ENCODE results near the gene NCKAP5.
"Not testable (repeated sequence)": the region's sequence is repeated elsewhere in the genome, so short reads cannot be mapped to it uniquely, and the experiment has no call there.

The NCKAP5 gene

DNA sequence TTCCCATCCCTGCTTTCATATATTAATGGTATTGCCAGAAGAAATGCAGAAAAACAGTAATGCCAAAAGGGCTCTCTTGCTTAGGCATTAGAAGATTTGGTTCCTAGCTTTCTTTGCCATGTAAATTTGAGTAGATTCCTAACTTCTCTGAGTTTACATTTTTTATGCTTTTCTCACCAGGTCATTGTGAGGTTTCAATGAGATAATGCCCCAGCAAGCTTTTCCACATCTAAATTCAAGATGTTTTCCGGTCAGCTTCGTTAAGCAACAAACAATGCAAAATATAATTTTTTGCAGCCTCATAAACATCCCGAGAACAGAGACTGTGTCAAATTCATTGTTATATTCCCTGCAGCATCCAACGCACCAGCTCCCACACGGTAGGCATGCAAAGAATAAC is 44.9 kb downstream of the NCKAP5 start:
- H3K27ac ChIP-seq (ENCODE audit: insufficient read depth in 1 of 2, low read depth in 1 of 2, low read length in 2 of 2, poor library complexity in 1 of 2, severe bottlenecking in 2 of 2), result no peak overlapping the region
- H3K4me1 ChIP-seq (ENCODE audit: control extremely low read depth in 1 of 4, control insufficient read depth in 4 of 4, insufficient read depth in 4 of 4, low read length in 3 of 4), result no peaks in the 10 kb centered on the region
- no peak overlapping the region for H3K4me3 ChIP-seq (ENCODE audit: control insufficient read depth in 1 of 7, extremely low read depth in 1 of 7, insufficient read depth in 4 of 7, low read depth in 2 of 7, low read length in 6 of 7)
- ChIA-PET CTCF (interaction anchor here (0.7 kb wide), 1 partner anchor 1637 kb away, joined by 3 read pairs; no protein-coding TSS in a partner anchor), POLR2A (no interaction called here)
- no peak for DNase-seq
- H3K27me3 ChIP-seq (replicated peaks in 2 of 5; ENCODE audit: control insufficient read depth in 4 of 5, insufficient read depth in 5 of 5, low read length in 4 of 5), result no peaks in the 10 kb centered on the region
- 55% methylated on average over 5 of the region's 5 CpGs for WGBS (ENCODE audit: insufficient coverage)
- H3K36me3 ChIP-seq (ENCODE audit: control insufficient read depth in 4 of 4, insufficient read depth in 4 of 4, low read length in 3 of 4), result no peaks in the 10 kb centered on the region
- H3K9me3 ChIP-seq (ENCODE audit: control extremely low read depth in 1 of 5, control insufficient read depth in 4 of 5, insufficient read depth in 2 of 5, low read depth in 1 of 5, low read length in 4 of 5), result no peaks in the 10 kb centered on the region

DNA sequence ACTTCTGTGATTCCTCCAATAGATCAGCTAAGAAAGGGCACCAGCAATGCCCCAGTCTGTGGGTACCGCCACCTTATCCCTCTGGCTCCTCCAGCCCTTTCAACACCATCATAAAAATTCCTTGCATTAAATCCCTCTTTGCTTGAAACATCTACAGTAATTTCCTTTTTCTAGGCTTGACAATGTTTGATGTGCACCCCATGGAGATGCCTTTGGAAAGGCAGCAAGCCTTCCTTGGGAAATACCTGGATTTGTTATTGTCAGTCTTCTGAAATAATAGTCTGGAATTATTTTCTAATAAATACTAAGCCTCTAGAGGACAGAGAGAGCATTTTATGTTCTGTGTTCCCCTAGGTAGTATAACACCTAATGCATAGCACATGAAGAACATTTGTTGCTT is 46.1 kb downstream of the NCKAP5 start:
- ChIA-PET POLR2A (no interaction called here), CTCF (no interaction called here)
- H3K27ac ChIP-seq (ENCODE audit: insufficient read depth in 1 of 2, low read depth in 1 of 2, low read length in 2 of 2, poor library complexity in 1 of 2, severe bottlenecking in 2 of 2), result no peak overlapping the region
- WGBS (ENCODE audit: insufficient coverage), result no CpG with 5 or more reads among the region's 1 CpG
- H3K36me3 ChIP-seq (ENCODE audit: control insufficient read depth in 4 of 4, insufficient read depth in 4 of 4, low read length in 3 of 4), result no peaks in the 10 kb centered on the region
- DNase-seq, result no peak
- H3K27me3 ChIP-seq (replicated peaks in 2 of 5; ENCODE audit: control insufficient read depth in 4 of 5, insufficient read depth in 5 of 5, low read length in 4 of 5), result no peaks in the 10 kb centered on the region
- H3K9me3 ChIP-seq (ENCODE audit: control extremely low read depth in 1 of 5, control insufficient read depth in 4 of 5, insufficient read depth in 2 of 5, low read depth in 1 of 5, low read length in 4 of 5), result no peaks in the 10 kb centered on the region
- no peaks in the 10 kb centered on the region for H3K4me1 ChIP-seq (ENCODE audit: control extremely low read depth in 1 of 4, control insufficient read depth in 4 of 4, insufficient read depth in 4 of 4, low read length in 3 of 4)
- no peak overlapping the region for H3K4me3 ChIP-seq (ENCODE audit: control insufficient read depth in 1 of 7, extremely low read depth in 1 of 7, insufficient read depth in 4 of 7, low read depth in 2 of 7, low read length in 6 of 7)

DNA sequence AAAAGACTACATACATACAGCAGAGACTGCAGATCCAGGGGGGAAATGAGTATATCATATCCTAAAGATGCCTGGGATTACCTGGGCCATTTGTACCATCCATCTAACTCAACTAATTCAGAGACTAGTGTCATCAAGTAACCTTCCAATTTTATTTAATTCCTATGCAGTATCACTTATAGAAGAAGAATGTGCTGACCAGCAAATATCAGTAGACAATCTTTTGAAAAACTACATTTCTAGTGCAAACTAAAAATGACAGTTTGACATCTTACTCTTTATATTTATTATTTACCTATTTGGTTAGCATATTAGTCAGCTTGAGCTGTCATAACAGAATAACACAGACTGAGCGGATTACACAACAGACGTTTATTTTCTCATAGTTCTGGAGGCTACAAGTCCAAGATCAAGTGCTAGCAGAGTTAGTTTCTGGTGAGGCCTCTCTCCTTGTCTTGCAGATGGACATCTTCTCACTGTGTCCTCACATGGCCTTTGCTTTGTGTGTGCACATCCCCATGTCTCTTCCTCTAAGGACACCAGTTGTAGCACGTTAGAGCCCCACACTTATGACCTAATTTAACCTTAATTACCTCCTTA is 47.0 kb downstream of the NCKAP5 start:
- Histone ChIP-seq H3K27ac (ENCODE audit: insufficient read depth in 1 of 2, low read depth in 1 of 2, low read length in 2 of 2, poor library complexity in 1 of 2, severe bottlenecking in 2 of 2) (no peak overlapping the region), H3K9me3 (ENCODE audit: control extremely low read depth in 1 of 5, control insufficient read depth in 4 of 5, insufficient read depth in 2 of 5, low read depth in 1 of 5, low read length in 4 of 5) (no peaks in the 10 kb centered on the region)
- CTCF ChIA-PET, result no interaction called here

DNA sequence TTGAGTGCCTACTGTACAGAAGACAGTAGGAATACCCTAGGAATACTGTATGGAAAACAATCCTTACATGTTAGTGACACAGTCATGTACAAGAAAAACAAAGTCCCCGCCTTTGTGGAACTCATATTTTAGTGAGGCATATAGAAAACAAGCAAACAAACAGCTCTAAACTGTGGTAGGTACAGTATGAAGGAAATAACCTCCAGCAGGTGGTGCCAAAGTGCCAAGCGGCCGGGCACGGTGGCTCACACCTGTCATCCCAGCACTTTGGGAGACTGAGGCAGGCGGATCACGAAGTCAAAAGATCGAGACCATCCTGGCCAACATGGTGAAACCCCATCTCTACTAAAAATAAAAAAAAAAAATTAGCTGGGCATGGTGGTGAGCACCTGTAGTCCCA is 48.6 kb downstream of the NCKAP5 start:
- H3K27me3 ChIP-seq (replicated peaks in 2 of 5; ENCODE audit: control insufficient read depth in 4 of 5, insufficient read depth in 5 of 5, low read length in 4 of 5); H3K36me3 ChIP-seq (ENCODE audit: control insufficient read depth in 4 of 4, insufficient read depth in 4 of 4, low read length in 3 of 4); POLR2A ChIA-PET; H3K9me3 ChIP-seq (ENCODE audit: control extremely low read depth in 1 of 5, control insufficient read depth in 4 of 5, insufficient read depth in 2 of 5, low read depth in 1 of 5, low read length in 4 of 5); H3K4me1 ChIP-seq (ENCODE audit: control extremely low read depth in 1 of 4, control insufficient read depth in 4 of 4, insufficient read depth in 4 of 4, low read length in 3 of 4); H3K27ac ChIP-seq (ENCODE audit: insufficient read depth in 1 of 2, low read depth in 1 of 2, low read length in 2 of 2, poor library complexity in 1 of 2, severe bottlenecking in 2 of 2); DNase-seq; H3K4me3 ChIP-seq (ENCODE audit: control insufficient read depth in 1 of 7, extremely low read depth in 1 of 7, insufficient read depth in 4 of 7, low read depth in 2 of 7, low read length in 6 of 7): not testable (repeated sequence)
- 69% methylated on average over 4 of the region's 7 CpGs for WGBS (ENCODE audit: insufficient coverage)
- CTCF ChIA-PET, result interaction anchor here (0.7 kb wide), 1 partner anchor 321 kb away, joined by 3 read pairs; no protein-coding TSS in a partner anchor

More for the DNA sequence above, 47.0 kb downstream of the NCKAP5 start:
- Histone ChIP-seq H3K27me3 (replicated peaks in 2 of 5; ENCODE audit: control insufficient read depth in 4 of 5, insufficient read depth in 5 of 5, low read length in 4 of 5) (no peaks in the 10 kb centered on the region), H3K4me1 (ENCODE audit: control extremely low read depth in 1 of 4, control insufficient read depth in 4 of 4, insufficient read depth in 4 of 4, low read length in 3 of 4) (no peaks in the 10 kb centered on the region), H3K36me3 (ENCODE audit: control insufficient read depth in 4 of 4, insufficient read depth in 4 of 4, low read length in 3 of 4) (no peaks in the 10 kb centered on the region), H3K4me3 (ENCODE audit: control insufficient read depth in 1 of 7, extremely low read depth in 1 of 7, insufficient read depth in 4 of 7, low read depth in 2 of 7, low read length in 6 of 7) (no peak overlapping the region)
- DNase-seq, result no peak
- WGBS (ENCODE audit: insufficient coverage), result 100% methylated on average over 2 of the region's 3 CpGs
- POLR2A ChIA-PET, result no interaction called here

DNA sequence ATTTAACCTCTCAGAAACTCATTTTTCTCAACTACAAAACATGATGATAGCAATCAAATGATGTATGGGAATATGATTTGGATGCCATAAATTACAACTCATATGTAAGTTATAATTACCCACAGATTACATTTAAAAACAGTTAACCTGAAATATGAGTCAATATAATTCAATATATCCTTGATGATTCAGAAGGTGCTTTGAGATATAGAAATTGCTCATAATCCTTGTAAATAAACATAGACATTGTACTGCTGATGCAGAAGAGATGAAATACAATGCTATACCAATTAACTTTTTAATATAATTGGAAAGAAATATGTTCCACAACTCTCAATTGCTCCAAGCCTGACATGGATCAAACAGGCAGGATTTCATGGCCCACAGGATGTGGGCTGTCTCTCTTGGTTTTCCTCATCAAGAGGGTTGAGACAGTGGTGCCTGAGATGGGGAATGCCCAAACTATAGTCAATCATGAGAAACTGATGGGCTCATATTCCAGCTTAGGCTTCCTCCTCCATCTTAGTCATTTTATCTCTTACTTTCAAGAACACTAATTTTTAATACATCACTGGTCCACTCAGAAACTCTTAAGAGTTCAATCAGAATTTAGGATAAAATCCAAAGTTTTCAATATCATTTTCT is 49.4 kb downstream of the NCKAP5 start:
- H3K27ac ChIP-seq (ENCODE audit: insufficient read depth in 1 of 2, low read depth in 1 of 2, low read length in 2 of 2, poor library complexity in 1 of 2, severe bottlenecking in 2 of 2), result no peak overlapping the region
- no peaks in the 10 kb centered on the region for H3K27me3 ChIP-seq (replicated peaks in 2 of 5; ENCODE audit: control insufficient read depth in 4 of 5, insufficient read depth in 5 of 5, low read length in 4 of 5)
- no peaks in the 10 kb centered on the region for H3K36me3 ChIP-seq (ENCODE audit: control insufficient read depth in 4 of 4, insufficient read depth in 4 of 4, low read length in 3 of 4)
- H3K4me3 ChIP-seq (ENCODE audit: control insufficient read depth in 1 of 7, extremely low read depth in 1 of 7, insufficient read depth in 4 of 7, low read depth in 2 of 7, low read length in 6 of 7), result no peak overlapping the region
- ChIA-PET POLR2A (interaction anchor here (0.6 kb wide), 1 partner anchor 31 kb away, joined by 3 read pairs; no protein-coding TSS in a partner anchor), CTCF (no interaction called here)
- DNase-seq, result no peak
- no peaks in the 10 kb centered on the region for H3K9me3 ChIP-seq (ENCODE audit: control extremely low read depth in 1 of 5, control insufficient read depth in 4 of 5, insufficient read depth in 2 of 5, low read depth in 1 of 5, low read length in 4 of 5)
- H3K4me1 ChIP-seq (ENCODE audit: control extremely low read depth in 1 of 4, control insufficient read depth in 4 of 4, insufficient read depth in 4 of 4, low read length in 3 of 4), result no peaks in the 10 kb centered on the region

DNA sequence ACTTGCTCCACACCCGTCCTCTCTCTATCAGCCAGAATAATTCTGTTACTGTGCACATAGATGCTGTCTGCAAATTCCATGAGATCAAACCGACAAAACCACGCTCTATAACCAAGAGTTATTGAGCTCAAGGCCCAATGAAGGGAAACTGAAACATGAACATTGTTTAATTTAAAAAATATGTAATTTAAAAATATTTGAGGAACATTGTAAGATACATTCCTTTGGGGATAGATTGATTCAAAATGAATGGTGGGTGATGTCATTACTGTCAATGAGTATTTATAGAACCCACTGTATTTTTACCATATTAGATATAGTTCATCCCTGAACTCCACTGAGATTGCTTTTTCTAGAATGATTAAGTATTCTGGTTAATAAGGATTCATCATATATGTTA is 50.4 kb downstream of the NCKAP5 start:
- ChIA-PET POLR2A (no interaction called here), CTCF (interaction anchor here (0.6 kb wide), 1 partner anchor 12 kb away, joined by 3 read pairs; no protein-coding TSS in a partner anchor)
- H3K4me1 ChIP-seq (ENCODE audit: control extremely low read depth in 1 of 4, control insufficient read depth in 4 of 4, insufficient read depth in 4 of 4, low read length in 3 of 4), result no peaks in the 10 kb centered on the region
- no peak overlapping the region for H3K4me3 ChIP-seq (ENCODE audit: control insufficient read depth in 1 of 7, extremely low read depth in 1 of 7, insufficient read depth in 4 of 7, low read depth in 2 of 7, low read length in 6 of 7)
- H3K36me3 ChIP-seq (ENCODE audit: control insufficient read depth in 4 of 4, insufficient read depth in 4 of 4, low read length in 3 of 4), result no peaks in the 10 kb centered on the region
- H3K27ac ChIP-seq (ENCODE audit: insufficient read depth in 1 of 2, low read depth in 1 of 2, low read length in 2 of 2, poor library complexity in 1 of 2, severe bottlenecking in 2 of 2), result no peak overlapping the region
- DNase-seq, result no peak
- H3K27me3 ChIP-seq (replicated peaks in 2 of 5; ENCODE audit: control insufficient read depth in 4 of 5, insufficient read depth in 5 of 5, low read length in 4 of 5), result no peaks in the 10 kb centered on the region
- H3K9me3 ChIP-seq (ENCODE audit: control extremely low read depth in 1 of 5, control insufficient read depth in 4 of 5, insufficient read depth in 2 of 5, low read depth in 1 of 5, low read length in 4 of 5), result no peaks in the 10 kb centered on the region
- WGBS (ENCODE audit: insufficient coverage), result no CpG with 5 or more reads among the region's 3 CpGs

DNA sequence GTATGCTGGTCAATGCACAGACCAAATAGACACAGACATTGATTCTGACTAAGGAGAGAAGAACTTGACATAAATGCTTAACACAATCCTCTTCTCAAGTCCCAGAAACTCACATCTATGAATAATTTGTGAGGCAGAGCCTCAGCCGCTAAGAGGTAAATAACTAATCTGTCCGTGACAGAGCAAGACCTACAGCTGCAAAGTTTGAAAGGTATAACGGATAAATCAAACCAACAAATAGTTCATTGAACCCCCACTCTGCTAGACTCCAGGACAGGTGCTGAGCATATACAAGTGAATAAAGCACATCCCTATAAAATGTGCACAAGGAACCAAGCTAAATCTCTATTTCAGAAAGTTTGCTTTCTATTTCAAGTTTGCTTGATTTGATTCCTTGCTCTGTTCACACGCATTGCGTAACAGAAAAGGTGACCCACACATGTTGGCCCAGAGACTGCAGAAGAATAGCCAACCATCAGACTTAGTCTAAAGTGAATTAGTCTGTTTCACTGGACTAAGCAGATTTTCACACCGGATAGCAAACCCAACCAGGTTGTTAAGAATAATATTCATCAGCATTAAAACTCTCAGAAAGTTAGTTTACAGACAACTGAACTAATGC is 51.7 kb downstream of the NCKAP5 start:
- no peaks in the 10 kb centered on the region for H3K9me3 ChIP-seq (ENCODE audit: control extremely low read depth in 1 of 5, control insufficient read depth in 4 of 5, insufficient read depth in 2 of 5, low read depth in 1 of 5, low read length in 4 of 5)
- no peaks in the 10 kb centered on the region for H3K36me3 ChIP-seq (ENCODE audit: control insufficient read depth in 4 of 4, insufficient read depth in 4 of 4, low read length in 3 of 4)
- H3K4me1 ChIP-seq (ENCODE audit: control extremely low read depth in 1 of 4, control insufficient read depth in 4 of 4, insufficient read depth in 4 of 4, low read length in 3 of 4), result no peaks in the 10 kb centered on the region
- no peak for DNase-seq
- CTCF ChIA-PET, result no interaction called here
- 97% methylated on average over 6 of the region's 6 CpGs for WGBS (ENCODE audit: insufficient coverage)
- H3K4me3 ChIP-seq (ENCODE audit: control insufficient read depth in 1 of 7, extremely low read depth in 1 of 7, insufficient read depth in 4 of 7, low read depth in 2 of 7, low read length in 6 of 7), result no peak overlapping the region
- H3K27me3 ChIP-seq (replicated peaks in 2 of 5; ENCODE audit: control insufficient read depth in 4 of 5, insufficient read depth in 5 of 5, low read length in 4 of 5), result no peaks in the 10 kb centered on the region
- H3K27ac ChIP-seq (ENCODE audit: insufficient read depth in 1 of 2, low read depth in 1 of 2, low read length in 2 of 2, poor library complexity in 1 of 2, severe bottlenecking in 2 of 2), result no peak overlapping the region
- POLR2A ChIA-PET, result no interaction called here

All from common myeloid progenitor, CD34-positive (primary cell).